ENCODE measurements around the gene TSPO2.

GRCh38 chr6:41092421-41093140 is 50.3 kb downstream of the TSPO2 start:
- TF ChIP-seq CTCF (IDR thresholded peaks at IDR 0.05) (peak; percentile 39), EZH2 (IDR thresholded peaks at IDR 0.05) (no peak), EZH2phosphoT487 (IDR thresholded peaks at IDR 0.05) (no peak)

Measured in neural progenitor cell (in vitro differentiated cells).